HG03432 (cell line): ENCODE measurements around the gene OPRM1.
A peak's percentile ranks its signal among the peaks of the same experiment; 100 is the strongest.

Source experiments
- ATAC-seq: cut with Tn5 transposase; IDR thresholded peaks from one replicate; pipeline ENCODE4 v1.9.1; 2021; ENCODE audit warnings: mild to moderate bottlenecking, moderate library complexity; ENCODE audit not compliant: unreplicated experiment

Gene OPRM1

DNA sequence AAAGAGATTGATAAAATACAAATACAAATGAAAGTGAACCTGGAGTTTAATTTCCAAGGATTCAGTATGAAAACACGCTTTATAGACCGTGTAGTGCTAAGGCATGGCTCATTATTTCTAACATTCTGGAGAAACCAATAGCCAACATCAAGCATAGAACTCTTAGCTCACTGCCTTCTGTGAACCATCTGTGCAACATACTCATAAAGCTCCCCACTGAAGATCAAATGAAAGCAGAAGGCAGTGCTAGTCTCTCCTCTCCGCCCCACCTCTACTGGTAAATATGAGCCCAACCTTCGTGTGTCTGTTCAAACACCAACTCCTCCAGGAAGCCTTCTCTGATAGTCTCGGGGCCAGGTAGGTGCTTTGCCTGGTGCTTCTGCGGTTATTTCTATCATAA is 163.9 kb downstream of the OPRM1 start:
- ATAC-seq = no peak

DNA sequence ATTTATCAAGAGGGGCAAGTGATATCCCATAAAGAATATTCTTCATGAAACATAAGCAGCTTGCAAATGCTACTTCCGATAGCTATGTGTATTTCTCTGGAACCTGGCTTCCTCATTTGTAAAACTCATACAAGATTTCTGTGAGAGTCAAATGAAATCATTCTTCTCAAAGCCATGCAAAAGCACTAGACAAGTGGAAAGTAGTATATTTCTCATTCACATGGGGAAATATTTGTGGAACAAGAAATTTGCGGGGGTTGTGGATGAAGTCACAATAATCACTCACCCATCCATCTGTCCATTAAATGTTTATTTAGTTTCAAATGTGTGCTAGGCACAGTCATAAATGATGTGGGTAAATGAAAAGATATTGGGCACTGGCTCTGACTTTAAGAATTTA is 167.1 kb downstream of the OPRM1 start:
- no peak for ATAC-seq

DNA sequence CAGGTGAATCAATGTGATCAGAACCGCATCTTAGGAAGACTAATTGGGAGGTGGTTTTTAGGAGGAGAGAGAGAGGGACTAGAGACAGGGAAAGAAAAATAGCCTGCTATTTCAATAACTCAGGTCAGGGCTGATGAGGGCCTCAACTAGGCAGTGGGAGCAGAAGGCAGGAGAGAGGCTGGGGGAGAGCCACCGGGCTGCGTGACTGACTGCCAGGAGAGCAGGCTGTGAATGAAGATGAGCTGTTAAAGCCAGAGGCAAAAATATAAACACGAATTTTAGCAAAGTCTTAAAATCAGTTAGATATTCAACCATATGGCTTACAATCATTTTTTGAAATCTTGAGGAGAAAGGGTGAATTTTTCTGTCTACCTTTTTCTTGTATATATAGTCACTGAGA is 168.0 kb downstream of the OPRM1 start:
- ATAC-seq = no peak

DNA sequence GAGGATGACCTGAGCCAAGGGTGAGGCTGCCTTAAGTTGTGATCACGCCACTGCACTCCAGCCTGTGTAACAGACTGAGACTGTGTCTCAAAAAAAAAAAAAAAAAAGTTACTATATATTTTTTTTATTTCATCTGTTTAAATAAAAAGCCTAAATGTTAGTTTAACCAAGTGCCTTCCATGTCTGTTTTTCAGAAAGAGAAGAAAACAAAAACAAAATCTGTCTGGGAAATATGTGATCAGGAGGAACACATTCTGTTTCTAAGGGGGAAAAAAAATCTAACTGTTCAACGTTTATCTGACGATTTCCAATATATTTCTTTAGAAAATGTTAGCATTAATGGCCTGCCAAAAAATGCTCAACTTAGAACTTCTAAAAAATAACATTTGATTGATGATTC is 170.5 kb downstream of the OPRM1 start:
- ATAC-seq = no peak

DNA sequence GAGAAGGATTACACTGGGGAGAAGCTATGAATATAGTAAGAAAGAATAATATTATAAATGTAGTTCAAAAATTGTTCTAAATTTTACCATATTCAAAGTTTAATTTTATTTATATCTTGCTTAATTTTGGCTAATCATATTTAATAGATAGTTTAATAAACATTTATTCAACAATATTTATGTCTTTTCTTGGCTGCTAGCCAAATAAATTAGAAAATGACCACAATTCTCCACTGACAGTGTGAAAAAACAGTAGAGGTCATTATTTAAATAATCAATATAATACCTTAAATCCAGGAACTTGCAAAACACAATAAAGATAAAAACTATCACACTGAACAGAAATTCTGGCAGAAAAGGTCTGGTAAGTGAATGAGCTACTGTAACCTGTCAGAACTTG is 171.6 kb downstream of the OPRM1 start:
- no peak for ATAC-seq

DNA sequence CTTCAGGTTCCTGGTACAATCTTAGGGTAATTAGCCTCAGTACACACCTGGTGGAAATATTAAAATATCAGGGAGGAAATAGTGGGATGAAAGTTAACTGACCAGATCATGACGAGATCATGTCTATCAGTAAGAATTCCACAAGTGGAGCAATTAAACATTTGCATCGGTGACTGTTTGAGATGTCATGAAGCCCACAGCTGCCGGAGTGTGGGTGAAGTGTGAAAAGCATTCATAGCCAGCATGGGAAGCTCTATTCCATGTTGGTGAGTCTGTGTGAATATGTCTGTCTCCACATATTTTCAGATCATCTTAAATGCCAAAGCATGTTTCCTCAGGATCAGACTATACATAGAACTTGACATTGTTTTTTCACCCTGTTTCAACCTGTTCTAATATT is 174.7 kb downstream of the OPRM1 start:
- no peak for ATAC-seq

DNA sequence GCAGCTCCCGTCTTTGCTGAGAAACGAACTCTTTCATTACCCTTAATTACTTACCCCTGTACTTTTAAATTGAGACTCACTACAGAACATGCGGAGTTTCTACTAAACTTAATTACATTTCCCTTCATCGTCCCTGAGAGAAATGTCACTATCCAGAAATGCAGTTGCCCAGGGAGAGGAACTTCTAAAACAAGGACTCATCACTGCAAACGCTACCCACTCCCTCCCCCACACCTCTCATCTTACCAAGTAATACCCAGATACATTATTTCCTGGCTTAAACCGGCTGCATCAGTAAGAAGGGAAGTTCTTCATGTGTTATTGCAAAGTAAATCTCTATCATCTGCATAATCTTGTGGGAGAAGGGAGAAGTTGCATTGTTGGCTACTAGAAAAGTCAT is 179.3 kb downstream of the OPRM1 start:
- ATAC-seq = no peak

DNA sequence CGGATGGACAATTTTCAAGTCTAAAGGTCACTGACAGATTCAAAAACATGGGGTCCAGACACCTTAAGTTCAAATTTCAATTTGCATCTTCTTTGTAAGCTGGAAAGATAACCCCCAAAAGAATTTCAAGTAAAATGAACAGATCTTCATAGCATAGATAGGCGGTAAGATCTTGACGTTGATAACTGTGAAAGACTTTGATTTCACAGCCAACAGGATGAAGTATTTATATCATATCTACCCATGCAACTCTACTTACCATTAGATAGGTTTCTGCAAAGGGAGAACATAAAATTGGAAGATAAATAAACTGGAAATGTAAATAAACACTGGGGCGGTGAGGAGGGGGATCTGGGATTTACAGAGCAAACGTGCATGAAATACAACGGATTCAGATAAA is 179.7 kb downstream of the OPRM1 start:
- no peak for ATAC-seq

DNA sequence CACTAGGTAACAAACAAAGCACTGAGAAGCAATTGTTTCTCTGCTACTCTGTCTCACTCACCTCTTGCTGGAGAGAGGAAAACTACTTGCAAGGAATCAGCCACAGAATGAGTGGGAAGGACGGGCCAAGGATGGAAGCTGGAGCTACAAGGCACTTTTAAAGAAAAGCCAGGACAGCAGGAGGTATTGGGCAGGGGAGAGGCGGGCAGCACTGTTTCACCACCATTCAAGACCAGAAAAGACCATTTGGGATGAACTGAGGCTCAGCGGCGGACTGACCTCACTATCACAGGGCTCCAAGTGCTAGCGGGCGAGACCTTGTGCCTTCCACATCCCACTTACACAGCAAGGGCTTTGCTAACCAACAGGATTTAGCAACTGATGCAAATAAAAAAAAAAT is 180.2 kb downstream of the OPRM1 start:
- no peak for ATAC-seq

DNA sequence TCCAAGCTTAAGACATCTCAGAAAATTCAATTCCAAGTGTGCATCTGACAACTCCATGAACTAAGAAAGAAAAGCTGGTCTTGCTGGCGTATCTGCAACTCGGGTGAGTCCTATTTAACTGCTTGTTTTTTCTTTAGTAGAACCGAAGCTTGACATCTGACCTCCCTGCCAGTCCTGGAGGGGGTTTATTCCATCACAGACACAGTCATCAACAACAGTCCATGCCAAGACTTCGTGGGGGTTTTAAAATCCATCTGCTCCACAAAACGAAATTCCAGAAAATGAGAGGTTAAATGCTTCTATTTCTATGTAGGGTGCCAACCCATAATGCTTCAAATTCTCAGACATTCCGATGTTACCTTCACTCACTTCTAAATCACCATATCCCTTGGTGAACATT is 183.7 kb downstream of the OPRM1 start:
- no peak for ATAC-seq

DNA sequence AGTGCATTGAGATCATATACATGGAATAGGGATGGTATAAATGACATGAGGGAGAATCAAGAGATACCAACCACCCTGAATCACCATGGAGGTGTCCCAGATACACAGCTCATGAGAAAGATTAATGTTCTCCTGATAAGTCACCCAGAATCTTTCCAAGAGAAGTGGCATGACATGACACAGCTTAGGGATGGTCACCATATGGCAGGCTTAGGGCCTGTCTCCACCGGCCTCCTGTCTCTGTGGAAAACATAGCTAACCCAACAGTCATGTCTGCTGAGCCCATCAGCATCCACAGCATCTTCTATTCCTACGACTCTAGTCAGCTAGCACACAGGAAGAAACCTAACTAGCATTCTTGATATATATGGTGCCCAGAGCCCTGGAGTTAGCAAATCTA is 184.3 kb downstream of the OPRM1 start:
- no peak for ATAC-seq

DNA sequence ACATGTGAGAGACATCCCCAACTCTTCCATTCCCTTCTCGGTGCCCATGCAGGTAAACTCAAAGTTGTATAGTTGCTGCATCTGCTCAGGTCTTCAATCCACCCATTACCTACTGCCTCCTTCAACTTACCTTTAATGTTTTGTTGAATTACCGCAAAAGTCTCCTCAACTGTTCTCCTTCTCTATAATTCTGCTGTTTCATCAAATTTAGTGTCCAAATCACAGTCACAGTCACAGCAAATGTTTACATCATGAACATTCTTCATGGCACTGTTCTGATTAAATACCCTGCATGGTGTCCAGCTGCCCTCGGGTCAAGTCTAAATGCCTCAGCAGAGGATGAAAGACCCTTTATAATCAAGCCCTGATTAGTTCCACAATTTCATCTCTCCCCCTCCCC is 187.4 kb downstream of the OPRM1 start:
- ATAC-seq = no peak

DNA sequence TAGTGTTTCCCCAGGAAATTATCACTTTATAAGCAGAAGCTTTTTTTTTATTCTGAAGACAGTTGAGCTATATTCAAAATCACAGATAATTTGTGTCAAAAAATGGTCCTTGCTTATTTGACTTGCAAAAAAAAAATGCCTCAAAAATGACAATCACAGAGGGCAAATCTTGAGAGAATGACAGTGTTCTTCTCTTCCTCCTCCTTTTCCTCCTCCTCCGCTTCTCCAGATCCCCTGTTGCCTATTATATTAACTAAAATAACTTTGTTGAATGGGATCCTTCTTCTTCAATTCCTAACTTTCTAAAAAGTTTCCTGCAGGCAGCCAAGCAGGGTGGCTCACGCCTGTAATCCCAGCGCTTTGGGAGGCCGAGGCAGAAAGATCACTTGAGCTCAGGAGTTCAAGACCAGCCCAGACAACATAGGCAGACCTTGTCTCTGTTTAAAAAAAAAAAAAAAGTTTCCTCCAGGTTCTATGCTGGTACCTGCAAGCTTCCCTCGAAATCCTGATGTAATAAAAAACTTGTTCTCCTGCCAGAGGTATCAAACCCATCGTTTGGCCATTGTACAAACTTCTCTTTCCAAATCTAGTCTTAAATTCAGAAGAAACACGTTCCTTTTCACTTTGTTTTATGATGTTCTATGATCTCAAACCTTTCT is 189.0 kb downstream of the OPRM1 start:
- no peak for ATAC-seq

DNA sequence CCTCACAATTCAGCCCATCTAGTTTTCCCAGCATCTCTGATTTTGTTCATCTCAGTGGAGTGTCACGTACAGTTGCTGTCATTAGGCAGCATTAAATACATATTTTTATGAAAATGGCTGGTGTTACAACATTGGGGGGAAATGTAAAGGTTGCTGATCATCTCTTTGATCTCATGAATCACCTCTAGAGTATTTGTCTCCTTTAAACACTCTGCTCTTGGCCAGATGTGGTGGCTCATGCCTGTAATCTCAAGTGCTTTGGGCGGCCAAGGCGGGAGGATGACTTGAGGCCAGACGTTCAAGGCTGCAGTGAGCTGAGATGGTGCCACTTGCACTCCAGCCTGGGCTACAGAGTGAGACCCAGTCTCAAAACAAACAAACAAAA is 189.5 kb downstream of the OPRM1 start:
- ATAC-seq = no peak

DNA sequence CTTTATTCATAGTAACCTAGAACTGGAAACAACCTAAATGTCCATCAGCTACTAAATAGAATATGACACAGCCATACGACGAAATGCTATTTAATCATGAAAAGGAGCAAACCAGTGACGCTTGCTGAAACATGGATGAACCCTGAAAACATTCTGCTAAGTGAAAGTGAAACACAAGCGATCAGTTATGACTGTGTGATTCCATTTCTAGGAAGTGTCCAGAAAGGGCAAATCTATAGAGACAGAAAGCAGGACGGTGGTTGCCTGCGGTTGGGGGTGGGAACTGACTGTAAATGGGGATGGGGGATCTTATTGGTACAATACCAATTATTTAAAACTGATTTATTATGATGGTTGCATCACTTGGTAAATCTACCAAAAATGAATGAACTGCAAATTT is 190.7 kb downstream of the OPRM1 start:
- ATAC-seq = peak; percentile 76

DNA sequence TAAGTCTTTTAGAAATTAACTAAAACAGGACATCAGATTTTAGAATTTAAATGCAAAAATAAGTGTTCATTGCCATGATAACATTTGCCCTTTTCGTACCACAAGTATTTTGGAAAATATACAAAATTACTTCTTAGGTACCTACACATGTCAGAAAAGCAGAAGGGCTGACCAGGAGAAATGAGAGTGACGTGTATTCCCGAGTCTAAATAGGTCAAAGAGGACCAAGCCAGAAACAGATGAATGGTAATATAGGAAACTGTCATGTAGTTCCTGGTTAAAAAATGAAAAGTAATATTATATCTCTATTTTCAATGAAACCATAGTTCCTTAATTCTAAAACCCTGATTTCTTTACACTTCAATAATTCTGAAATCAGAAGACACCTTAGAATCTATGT is 191.4 kb downstream of the OPRM1 start:
- no peak for ATAC-seq

DNA sequence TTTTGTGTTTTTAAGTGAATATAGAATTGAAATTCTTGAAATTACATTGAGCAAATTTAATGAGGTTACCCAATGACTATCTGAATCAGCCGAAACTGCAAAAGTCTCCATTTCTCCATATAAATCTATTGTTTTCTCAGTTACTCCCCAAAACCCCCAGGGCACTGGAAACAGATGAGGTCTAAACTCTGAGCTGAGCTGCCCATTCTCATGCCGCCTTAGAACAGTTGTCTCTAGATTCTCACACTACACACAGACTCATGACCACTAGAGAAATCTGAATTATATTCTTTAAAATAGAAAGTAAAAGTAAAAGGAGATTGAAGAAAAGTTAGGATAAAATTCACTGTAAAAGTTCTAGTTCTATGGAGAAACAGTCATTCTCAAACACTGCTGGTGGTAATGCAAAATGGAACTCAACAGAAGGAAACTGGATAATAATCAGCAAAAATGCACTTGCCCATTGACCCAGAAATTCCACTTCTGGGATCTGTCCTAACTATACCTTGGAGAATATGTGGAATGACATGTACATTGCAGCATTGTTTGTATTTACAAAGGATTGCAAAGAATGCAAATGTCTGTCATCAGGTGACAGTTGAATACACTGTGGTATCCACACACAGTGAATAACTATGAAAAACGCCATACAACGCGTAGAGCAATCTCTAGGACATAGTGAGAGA is 192.0 kb downstream of the OPRM1 start:
- ATAC-seq = no peak

DNA sequence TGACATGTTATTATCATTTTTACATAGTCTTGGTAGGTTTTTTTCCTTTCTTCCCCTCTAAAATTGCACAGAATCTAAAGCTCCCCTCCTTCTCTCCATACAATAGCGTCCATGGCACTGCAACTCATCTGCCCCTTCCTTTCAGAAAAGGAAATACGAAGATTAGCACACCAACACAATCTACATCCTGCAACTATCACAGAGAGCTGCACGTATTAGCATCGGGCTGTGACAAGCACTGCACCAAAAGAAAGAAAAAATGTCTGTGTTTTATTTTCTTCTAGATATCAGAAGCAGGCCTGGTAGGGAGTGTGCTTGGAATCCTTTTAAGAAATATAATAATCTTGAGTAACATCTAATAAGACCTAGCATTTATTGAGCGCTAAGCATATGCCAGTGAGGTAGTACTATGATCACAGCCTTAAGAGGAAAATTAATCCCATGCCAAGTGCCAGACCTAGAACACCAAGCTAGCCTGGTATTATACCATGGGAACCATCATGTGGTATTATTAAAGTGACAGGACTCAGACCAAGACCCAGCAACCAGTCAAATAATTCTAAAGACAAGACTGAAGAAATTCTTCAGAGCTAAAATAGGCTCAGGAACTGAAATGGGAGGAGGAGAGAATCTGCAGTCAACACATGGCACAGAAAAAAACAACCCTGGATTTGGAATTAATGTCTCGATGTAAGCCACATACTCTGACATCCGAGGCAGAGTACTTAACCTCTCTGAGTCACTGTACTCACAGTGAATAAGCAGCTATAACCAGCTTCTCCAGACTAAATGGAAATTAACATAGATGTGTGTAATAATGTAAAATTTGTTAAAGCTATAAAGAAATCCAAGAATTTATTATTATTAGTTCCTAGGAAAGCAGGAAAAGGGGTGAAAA is 193.2 kb downstream of the OPRM1 start:
- ATAC-seq = no peak

DNA sequence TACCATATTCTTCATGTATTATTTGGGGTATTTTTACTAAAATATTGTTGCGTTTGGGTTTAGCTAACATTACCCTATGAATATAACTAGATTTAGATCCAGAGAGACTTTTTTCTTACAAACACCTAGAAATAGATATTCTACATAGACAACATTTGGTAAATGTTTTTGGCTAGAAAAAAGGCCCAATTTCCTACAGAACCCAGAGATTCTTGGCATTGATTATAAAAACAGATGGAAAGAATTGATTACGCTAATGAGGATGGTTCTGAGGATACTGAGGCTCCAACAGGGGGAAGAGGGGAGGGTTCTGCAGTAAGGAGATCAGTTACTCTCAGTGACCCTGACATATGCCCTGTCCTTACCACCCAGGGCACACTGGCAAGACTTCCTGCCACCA is 194.3 kb downstream of the OPRM1 start:
- no peak for ATAC-seq

DNA sequence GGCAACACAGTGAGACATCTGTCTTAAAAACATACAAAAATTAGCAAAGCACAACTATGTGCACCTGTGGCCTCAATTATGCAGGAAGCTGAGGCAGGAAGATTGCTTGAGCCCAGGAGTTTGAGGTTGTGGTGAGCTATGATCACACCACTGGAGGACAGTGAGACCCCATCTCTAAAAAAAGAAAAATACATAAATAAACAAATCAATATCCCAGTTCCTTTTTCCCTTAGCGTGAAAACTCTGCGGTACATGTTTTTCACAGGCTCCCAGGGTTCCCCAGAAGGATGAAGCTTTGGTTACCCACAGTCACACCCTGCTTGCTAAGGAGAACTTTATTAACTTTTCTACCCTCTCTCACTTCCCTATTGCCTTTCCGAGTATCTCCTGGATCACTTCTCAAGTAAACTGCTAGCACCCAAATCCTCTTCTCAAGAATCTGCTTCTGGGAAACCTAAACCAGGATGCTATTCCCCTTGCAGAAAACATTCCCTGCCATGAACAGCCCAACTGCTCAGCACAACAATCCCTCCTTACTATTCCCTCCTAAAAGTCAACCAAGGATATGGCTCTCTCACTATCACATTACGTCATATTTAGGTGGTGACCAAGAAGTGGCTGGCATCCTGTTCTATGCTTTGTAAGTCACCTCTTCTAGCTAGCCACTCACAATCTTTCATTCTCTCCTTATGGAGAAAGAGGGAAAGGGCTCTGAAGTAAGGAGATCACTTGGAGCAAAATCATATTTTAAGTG is 195.2 kb downstream of the OPRM1 start:
- ATAC-seq = peak; percentile 61

DNA sequence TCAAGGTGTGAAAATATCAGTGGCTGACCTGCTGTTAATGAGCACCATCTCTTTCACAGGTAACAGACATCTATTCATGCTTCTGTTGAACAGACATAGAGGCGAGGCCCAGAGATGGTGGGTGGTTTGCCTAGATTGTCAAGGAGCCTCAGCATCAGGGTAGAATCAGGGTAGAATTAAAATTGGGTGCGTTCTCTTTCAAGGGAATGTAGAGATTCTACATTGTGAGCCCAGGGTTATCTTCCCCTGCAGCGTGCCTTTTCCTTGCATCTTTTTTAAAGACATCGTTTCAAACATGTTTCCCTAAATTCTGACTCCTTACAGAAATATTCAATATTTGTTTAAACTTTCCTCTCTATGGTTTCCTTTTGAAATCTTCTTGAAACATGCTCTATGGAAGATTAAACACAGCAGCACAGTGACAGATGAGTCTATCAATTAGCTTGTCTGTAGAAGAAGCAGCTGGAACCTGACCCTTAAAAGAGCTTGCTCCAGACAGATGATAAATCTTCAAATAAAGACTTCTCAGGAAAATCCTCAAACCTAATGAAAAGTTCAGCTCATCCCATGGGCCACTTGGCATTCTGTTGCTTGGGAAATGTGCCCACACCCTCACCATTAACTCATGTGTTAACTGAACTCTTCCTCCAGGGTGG is 197.7 kb downstream of the OPRM1 start:
- no peak for ATAC-seq
